Uterus (tissue), 2 donors: ENCODE results near the gene CCDC28B.

ENCODE experiments used
- POLR2A ChIP-seq, 2 donors: fragments of 450-650 bp; IDR thresholded peaks; one replicate each; pipeline ENCODE4 v1.6.1; 2016; ENCODE audit warnings: antibody characterized with exemption in 2 of 2, mild to moderate bottlenecking in 1 of 2, moderate library complexity in 1 of 2
- TF ChIP-seq, protein P1 (sequence below), 4 experiments: fragments of 200-600 bp in 2 of 4; fragments of 450-650 bp in 2 of 4; sonication (generic) in 2 of 4; IDR thresholded peaks; one replicate each; pipeline ENCODE4 v1.5.1; 2016 to 2019; ENCODE audit warnings: antibody characterized with exemption in 4 of 4, mild to moderate bottlenecking in 2 of 4, moderate library complexity in 1 of 4

DNA sequence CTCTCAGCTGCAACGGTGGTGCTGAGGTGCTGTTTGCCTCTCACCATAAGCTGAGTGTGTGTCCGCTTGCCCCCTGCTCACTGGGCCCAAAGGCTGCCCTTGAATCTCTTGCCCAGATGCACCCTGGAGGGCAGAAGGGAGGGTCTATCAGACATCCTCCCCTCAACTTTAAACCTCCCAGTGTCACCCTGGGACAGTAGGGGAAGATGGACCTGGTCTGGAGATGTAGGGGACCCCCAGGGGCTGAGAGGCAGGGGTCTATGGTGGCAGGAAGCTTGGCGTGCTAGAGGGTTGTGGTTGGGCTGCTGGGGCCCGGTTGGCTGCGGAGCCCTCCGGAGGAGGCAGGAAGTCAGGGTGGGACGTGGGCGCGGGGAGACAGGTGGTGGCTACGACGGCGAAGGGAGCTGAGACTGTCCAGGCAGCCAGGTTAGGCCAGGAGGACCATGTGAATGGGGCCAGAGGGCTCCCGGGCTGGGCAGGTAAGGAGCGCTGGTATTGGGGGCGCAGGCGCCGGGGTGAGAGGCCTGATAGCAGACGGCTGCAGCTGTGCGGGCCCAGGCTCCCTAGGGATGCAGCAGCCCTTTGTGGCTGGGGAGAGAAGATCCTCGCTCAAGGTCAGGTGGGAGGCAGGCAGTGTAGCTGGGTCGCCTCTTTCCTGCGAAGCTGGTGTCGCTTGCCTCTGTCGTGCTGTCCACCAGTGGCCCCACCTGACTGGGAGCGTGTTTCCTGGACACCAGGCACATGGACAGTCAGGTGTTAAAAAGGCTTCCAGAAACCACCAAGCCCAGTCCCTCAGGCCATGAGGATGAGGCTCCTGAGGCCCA lies 50.7 kb downstream of the CCDC28B start, which contains the start of gene LCK:
- TF ChIP-seq POLR2A (IDR thresholded peaks at IDR 0.05), result no peak
- TF ChIP-seq, protein P1, sequence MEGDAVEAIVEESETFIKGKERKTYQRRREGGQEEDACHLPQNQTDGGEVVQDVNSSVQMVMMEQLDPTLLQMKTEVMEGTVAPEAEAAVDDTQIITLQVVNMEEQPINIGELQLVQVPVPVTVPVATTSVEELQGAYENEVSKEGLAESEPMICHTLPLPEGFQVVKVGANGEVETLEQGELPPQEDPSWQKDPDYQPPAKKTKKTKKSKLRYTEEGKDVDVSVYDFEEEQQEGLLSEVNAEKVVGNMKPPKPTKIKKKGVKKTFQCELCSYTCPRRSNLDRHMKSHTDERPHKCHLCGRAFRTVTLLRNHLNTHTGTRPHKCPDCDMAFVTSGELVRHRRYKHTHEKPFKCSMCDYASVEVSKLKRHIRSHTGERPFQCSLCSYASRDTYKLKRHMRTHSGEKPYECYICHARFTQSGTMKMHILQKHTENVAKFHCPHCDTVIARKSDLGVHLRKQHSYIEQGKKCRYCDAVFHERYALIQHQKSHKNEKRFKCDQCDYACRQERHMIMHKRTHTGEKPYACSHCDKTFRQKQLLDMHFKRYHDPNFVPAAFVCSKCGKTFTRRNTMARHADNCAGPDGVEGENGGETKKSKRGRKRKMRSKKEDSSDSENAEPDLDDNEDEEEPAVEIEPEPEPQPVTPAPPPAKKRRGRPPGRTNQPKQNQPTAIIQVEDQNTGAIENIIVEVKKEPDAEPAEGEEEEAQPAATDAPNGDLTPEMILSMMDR (IDR thresholded peaks at IDR 0.05), result no peak
